ENCODE data around the gene MYOG.

MYOG gene

DNA sequence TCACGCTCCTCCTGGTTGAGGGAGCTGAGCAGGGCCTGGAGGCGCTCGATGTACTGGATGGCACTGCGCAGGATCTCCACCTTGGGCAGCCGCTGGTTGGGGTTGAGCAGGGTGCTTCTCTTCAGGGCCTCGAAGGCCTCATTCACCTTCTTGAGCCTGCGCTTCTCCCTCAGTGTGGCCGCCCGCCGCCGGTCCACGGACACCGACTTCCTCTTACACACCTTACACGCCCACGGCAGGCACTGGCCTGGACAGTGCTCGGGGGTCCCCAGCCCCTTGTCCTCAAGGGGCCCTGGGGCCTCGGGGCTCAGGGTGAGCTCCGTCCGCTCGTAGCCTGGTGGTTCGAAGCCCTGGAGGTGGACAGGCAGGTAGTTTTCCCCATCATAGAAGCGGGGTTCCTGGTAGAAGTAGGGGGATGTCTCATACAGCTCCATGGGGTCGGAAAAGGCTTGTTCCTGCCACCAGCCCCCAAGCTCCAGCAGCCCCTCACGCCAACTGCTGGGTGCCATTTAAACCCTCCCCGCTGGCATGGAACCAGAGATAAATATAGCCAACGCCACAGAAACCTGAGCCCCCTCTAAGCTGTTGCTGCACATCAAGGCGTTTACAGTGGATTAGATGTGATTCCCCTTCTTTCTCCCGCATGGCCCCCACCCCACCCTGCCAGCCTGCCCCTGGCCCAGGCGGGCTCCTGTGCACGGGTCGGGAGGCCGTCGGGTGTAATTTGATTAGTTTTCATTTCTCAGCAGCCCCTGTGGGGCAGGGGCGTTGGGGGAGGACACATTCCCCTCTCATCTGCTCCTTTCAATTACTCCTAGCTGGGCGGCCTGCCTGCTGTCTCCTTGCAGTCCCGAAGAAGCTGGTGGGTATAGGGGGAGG lies at the start of gene MYOG:
Gene MYOG (minus strand): TSS at position 485 of the 879 bp plus-strand sequence. CDS start 51 bp downstream, at position 434.
- H3K27ac ChIP-seq (ENCODE audit: low read length), result no peak within 1 kb of the TSS

DNA sequence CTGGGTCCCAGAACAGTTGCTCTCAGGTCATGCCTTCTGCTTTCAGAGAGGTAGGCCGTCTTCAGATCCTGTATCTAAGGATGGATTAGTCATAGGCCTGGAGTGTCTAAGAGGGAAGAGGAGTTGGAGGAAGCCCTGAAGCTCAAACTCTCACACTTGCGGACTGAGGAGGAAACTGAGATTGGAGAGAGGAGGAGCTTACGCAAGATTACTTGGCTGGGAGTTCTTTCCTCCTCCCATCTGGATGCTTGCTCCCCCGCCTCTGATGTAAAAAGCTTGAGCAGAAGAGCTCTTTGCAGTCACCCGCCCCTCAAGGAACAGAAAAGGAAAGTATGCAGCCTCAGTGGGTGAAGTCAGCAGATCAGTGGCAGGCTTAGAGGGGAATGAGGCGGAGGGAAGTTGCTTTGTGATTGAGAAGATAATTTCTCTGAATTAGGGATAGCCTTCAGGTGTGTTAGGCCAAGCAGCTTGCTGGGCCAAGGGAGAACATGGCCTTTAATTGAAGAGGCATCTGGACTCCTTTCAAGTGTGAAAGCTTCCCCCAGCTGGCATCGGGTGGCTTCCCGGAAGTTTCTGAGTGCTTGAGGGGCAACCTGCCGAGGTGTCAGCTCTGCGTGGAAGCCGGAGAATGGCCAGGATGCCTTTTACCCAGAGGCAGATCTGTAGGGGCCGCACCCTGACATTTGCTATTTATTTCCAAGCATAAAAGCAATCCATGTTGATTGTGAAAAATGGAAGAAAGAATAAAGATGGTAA lies 48.3 kb upstream of the MYOG start:
- Histone ChIP-seq H3K9me3 (ENCODE audit: control insufficient read depth in 1 of 2, low read length in 2 of 2) (no peaks in the 10 kb centered on the region), H3K27ac (ENCODE audit: low read length) (no peak overlapping the region), H3K4me1 (ENCODE audit: control insufficient read depth in 1 of 2, insufficient read depth in 2 of 2, low read length in 2 of 2) (peaks cover 0 to 9% of the 10 kb centered on the region in 2 donors), H3K4me3 (ENCODE audit: low read depth in 1 of 2, low read length in 2 of 2) (no peak overlapping the region), H3K36me3 (ENCODE audit: control insufficient read depth in 1 of 2, insufficient read depth in 2 of 2, low read length in 2 of 2) (no peaks in the 10 kb centered on the region), H3K27me3 (ENCODE audit: low read depth, low read length) (no peaks in the 10 kb centered on the region)

More for the DNA sequence above, at the start of gene MYOG:
- no peaks in the 10 kb centered on the region for H3K9me3 ChIP-seq (ENCODE audit: control insufficient read depth in 1 of 2, low read length in 2 of 2)
- no peaks in the 10 kb centered on the region for H3K27me3 ChIP-seq (ENCODE audit: low read depth, low read length)
- no peaks in the 10 kb centered on the region for H3K4me1 ChIP-seq (ENCODE audit: control insufficient read depth in 1 of 2, insufficient read depth in 2 of 2, low read length in 2 of 2)
- H3K4me3 ChIP-seq (ENCODE audit: low read depth in 1 of 2, low read length in 2 of 2), result no peak within 1 kb of the TSS
- H3K36me3 ChIP-seq (ENCODE audit: control insufficient read depth in 1 of 2, insufficient read depth in 2 of 2, low read length in 2 of 2), result no peaks in the 10 kb centered on the region

DNA sequence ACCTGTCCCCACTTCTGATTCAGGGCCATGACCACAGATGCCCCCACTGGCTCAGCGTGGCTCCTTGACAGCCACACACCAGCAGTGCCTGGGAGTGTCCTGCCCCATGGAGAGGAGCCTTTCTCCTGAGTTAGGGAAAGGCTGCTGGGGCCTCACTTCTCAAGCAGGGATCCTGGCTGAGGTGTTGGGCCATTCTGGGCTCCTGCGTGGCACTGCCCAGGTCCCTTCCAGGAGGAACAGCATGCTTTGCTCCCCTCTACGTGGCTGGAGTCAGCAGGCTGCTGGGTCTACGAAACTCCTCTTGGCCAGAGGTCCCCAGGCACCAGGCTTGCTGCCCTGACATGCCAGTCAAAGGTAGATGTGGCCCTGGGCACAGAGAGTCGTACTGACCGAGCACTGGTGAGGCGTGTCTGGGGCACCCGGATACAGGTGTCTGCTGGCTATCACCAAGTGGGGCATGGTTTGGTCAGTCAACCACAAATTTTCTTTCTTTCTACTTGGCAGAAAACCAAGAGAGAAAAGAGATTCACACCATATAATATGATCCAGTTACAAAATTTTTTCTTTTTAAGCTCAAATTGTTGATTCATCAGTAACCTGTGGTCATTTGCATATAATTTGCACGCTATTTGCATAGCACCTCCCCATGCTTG lies 45.9 kb upstream of the MYOG start:
- no peaks in the 10 kb centered on the region for H3K9me3 ChIP-seq (ENCODE audit: control insufficient read depth in 1 of 2, low read length in 2 of 2)
- no peaks in the 10 kb centered on the region for H3K36me3 ChIP-seq (ENCODE audit: control insufficient read depth in 1 of 2, insufficient read depth in 2 of 2, low read length in 2 of 2)
- no peak overlapping the region for H3K27ac ChIP-seq (ENCODE audit: low read length)
- no peak overlapping the region for H3K4me3 ChIP-seq (ENCODE audit: low read depth in 1 of 2, low read length in 2 of 2)
- peaks cover 4 to 28% of the 10 kb centered on the region in 2 donors for H3K4me1 ChIP-seq (ENCODE audit: control insufficient read depth in 1 of 2, insufficient read depth in 2 of 2, low read length in 2 of 2)
- no peaks in the 10 kb centered on the region for H3K27me3 ChIP-seq (ENCODE audit: low read depth, low read length)

DNA sequence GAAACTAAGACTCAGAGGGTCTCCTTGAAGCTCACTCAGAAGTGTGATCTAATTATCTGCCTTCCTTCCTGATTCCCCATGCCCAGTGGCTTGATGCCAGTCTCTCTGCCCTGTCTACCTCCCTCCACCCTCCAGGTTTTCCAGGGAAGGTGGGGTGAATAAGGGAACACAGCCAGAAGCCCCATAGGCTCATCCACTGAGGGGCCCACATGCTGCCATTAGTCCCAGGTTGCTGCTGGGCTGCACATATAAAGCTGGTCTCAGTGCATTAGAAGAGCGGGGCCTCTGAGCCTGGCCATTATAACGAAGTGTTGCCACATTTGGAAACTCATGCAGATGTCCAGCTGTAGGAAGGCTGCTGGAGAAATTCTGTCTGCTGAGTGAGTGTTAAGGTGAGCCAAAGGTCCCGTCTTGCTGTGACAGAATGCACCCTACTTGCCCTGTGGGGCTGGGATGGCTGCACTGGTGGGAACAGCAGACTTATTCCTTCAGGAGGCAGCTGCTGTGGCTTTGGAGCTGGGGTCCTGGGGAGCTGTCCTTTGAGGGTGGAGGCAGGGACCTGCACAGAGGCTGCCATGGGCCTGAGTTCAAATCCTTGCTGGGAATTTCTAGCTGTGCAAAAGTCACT lies 44.7 kb upstream of the MYOG start:
- Histone ChIP-seq H3K27ac (ENCODE audit: low read length) (no peak overlapping the region), H3K36me3 (ENCODE audit: control insufficient read depth in 1 of 2, insufficient read depth in 2 of 2, low read length in 2 of 2) (no peaks in the 10 kb centered on the region), H3K4me1 (ENCODE audit: control insufficient read depth in 1 of 2, insufficient read depth in 2 of 2, low read length in 2 of 2) (peaks cover 4 to 39% of the 10 kb centered on the region in 2 donors), H3K4me3 (ENCODE audit: low read depth in 1 of 2, low read length in 2 of 2) (no peak overlapping the region), H3K27me3 (ENCODE audit: low read depth, low read length) (no peaks in the 10 kb centered on the region), H3K9me3 (ENCODE audit: control insufficient read depth in 1 of 2, low read length in 2 of 2) (no peaks in the 10 kb centered on the region)

DNA sequence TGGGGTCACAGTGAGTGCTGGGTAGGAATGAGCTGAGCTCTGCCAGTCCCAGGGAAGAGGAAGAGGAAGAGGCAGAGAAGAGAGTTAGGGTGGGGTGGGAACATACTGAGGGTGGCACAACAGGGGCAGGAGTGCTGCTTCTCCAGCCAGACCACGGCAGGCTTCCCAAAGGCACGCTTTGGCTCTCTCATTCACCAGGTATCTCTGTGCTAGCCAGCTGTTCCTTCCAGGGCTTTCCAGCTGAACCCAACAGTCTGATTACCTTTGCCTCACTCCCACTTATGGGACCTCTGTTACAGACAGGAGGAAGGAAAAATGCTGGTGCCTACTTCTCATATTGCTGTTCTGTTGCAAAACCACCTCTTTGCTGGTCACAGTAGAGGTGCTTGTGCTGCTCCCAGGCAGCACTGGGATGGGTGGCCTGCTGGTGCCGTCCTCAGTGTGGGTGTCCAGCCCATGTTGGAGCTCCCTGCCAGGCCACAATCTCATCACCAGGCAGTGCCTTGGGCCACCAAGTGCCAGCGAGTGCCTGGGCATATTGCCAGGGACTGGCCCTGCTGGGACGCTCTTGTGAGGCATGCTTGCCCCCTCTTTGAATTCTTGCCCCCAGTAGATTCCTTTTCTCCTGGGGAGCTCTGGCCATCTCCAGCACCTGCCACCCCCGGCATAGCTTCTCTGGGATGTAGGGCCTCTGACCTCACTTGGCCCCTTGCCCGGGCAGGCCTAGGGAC lies 43.9 kb upstream of the MYOG start:
- peaks cover 4 to 39% of the 10 kb centered on the region in 2 donors for H3K4me1 ChIP-seq (ENCODE audit: control insufficient read depth in 1 of 2, insufficient read depth in 2 of 2, low read length in 2 of 2)
- no peaks in the 10 kb centered on the region for H3K36me3 ChIP-seq (ENCODE audit: control insufficient read depth in 1 of 2, insufficient read depth in 2 of 2, low read length in 2 of 2)
- H3K4me3 ChIP-seq (ENCODE audit: low read depth in 1 of 2, low read length in 2 of 2), result no peak overlapping the region
- H3K9me3 ChIP-seq (ENCODE audit: control insufficient read depth in 1 of 2, low read length in 2 of 2), result no peaks in the 10 kb centered on the region
- H3K27me3 ChIP-seq (ENCODE audit: low read depth, low read length), result no peaks in the 10 kb centered on the region
- H3K27ac ChIP-seq (ENCODE audit: low read length), result no peak overlapping the region

DNA sequence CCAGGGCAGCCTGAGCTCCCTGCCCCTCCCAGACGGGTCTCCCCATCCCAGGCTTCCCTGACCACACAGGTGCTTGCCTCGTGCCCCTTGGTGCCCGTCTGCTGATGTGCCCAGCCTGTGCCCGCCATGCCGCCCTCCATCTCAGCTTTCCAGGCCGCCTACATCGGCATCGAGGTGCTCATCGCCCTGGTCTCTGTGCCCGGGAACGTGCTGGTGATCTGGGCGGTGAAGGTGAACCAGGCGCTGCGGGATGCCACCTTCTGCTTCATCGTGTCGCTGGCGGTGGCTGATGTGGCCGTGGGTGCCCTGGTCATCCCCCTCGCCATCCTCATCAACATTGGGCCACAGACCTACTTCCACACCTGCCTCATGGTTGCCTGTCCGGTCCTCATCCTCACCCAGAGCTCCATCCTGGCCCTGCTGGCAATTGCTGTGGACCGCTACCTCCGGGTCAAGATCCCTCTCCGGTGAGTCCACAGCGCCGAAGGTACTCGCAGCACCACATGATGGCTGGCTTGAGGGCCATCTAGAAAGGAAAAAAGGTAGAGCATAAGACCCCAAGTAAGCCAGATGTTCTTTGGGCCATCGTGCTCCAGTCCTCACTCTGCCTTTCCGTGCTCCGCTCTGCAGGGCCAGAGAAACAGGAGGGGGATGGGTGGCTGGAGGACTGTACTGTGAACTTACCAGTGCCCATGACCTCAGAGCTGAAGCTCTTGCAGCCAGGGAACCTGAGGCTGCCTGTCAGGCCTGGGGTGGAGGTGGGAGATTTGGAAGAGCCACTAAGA lies 43.1 kb upstream of the MYOG start:
- H3K4me1 ChIP-seq (ENCODE audit: control insufficient read depth in 1 of 2, insufficient read depth in 2 of 2, low read length in 2 of 2), result peaks cover 4 to 39% of the 10 kb centered on the region in 2 donors
- peak overlapping the region; percentile 16 to 59 for H3K4me3 ChIP-seq (ENCODE audit: low read depth in 1 of 2, low read length in 2 of 2)
- no peaks in the 10 kb centered on the region for H3K36me3 ChIP-seq (ENCODE audit: control insufficient read depth in 1 of 2, insufficient read depth in 2 of 2, low read length in 2 of 2)
- H3K9me3 ChIP-seq (ENCODE audit: control insufficient read depth in 1 of 2, low read length in 2 of 2), result no peaks in the 10 kb centered on the region
- H3K27me3 ChIP-seq (ENCODE audit: low read depth, low read length), result no peaks in the 10 kb centered on the region
- H3K27ac ChIP-seq (ENCODE audit: low read length), result no peak overlapping the region

DNA sequence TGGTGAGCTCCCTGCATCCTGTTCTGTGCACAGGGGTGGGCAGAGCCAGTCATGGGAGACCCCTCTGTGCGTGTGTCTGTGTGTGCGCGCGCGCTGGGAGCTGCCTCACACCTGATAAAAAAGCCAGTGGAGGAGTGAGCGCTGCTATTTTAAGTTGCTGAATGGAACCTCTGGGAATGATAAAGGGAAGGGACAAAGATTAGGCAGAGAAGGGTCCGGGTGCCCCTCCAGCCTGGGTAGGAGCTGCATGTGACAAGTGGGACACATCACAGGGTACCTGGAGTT lies 42.6 kb upstream of the MYOG start:
- peaks cover 4 to 39% of the 10 kb centered on the region in 2 donors for H3K4me1 ChIP-seq (ENCODE audit: control insufficient read depth in 1 of 2, insufficient read depth in 2 of 2, low read length in 2 of 2)
- no peak overlapping the region for H3K27ac ChIP-seq (ENCODE audit: low read length)
- no peaks in the 10 kb centered on the region for H3K9me3 ChIP-seq (ENCODE audit: control insufficient read depth in 1 of 2, low read length in 2 of 2)

DNA sequence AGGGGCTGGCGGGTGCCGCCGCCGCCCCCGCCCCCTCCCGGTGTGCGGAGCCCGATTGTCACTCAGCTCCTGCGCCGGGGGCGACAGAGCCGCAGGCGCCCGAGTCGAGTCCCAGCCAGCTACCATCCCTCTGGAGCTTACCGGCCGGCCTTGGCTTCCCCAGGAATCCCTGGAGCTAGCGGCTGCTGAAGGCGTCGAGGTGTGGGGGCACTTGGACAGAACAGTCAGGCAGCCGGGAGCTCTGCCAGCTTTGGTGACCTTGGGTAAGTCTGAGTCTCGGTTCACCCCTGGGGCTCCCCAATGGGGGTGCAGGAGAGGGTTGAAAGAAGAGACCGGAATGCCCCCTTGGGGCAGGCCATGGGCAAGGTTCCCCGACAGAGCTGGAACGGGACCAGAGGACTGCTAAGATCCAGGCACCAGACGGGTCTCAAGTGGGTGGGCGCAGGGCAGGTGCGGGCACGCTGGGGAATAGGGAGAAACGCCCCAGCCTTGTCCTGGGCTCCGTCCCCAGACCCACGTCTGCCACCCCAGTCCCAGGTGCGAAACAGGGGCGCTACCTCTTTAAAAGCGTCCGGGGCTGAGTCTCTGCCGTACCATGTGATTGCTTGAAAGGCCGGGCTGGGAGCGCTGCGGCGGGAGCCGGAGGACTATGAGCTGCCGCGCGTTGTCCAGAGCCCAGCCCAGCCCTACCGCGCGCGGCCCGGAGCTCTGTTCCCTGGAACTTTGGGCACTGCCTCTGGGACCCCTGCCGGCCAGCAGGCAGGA lies 42.0 kb upstream of the MYOG start, which contains the start of gene ADORA1:
Gene ADORA1 (plus strand): TSS at position 61 of the 765 bp plus-strand sequence. CDS start 1,116 bp downstream, outside the sequence.
- H3K27ac ChIP-seq (ENCODE audit: low read length), result no peak within 1 kb of the TSS
- no peaks in the 10 kb centered on the region for H3K27me3 ChIP-seq (ENCODE audit: low read depth, low read length)
- H3K36me3 ChIP-seq (ENCODE audit: control insufficient read depth in 1 of 2, insufficient read depth in 2 of 2, low read length in 2 of 2), result no peaks in the 10 kb centered on the region
- peak within 1 kb of the TSS; percentile 59 to 62 for H3K4me3 ChIP-seq (ENCODE audit: low read depth in 1 of 2, low read length in 2 of 2)
- no peaks in the 10 kb centered on the region for H3K9me3 ChIP-seq (ENCODE audit: control insufficient read depth in 1 of 2, low read length in 2 of 2)
- H3K4me1 ChIP-seq (ENCODE audit: control insufficient read depth in 1 of 2, insufficient read depth in 2 of 2, low read length in 2 of 2), result peaks cover 4 to 39% of the 10 kb centered on the region in 2 donors

More for the DNA sequence above, 42.6 kb upstream of the MYOG start:
- Histone ChIP-seq H3K36me3 (ENCODE audit: control insufficient read depth in 1 of 2, insufficient read depth in 2 of 2, low read length in 2 of 2) (no peaks in the 10 kb centered on the region), H3K4me3 (ENCODE audit: low read depth in 1 of 2, low read length in 2 of 2) (peak overlapping the region; percentile 16 to 59), H3K27me3 (ENCODE audit: low read depth, low read length) (no peaks in the 10 kb centered on the region)

DNA sequence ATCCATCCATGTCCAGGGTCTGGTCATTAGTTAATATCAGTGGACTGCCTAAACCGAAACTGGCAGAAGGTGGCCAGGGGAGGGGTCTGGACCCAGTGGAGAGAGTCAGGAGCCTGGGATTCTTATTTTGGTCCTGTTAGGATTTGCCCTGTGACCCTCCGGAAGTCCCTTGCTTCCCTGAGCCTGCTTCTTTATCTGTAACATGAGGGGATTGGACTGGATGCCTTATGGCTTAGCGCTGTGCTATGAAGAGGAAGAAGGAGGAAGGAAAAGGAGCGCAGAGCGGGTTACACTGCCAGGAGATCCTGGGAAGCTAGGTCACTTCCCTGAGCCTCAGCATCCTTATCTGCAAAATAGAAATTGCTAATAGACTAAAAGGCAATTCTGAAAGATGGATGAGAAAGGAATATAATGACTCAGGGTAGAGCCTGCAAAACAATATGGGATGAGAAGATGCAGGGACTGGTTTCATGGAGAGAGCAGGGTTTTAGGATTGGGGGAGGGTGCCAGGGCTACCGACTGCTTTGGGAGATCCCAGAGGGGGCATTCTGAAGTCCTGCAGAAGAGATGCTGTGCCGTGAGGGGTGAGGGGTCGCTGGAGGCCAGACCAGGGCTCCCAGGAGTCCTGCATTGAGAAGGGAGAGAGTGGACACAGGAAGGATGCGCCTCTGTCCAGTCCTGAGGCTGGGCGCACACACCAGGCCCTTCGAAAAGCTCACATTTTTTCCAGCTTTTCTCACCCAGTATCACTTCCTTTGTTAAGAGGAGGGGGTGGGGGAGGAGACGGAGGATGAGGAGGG lies 41.3 kb upstream of the MYOG start:
- no peak overlapping the region for H3K27ac ChIP-seq (ENCODE audit: low read length)
- peaks cover 4 to 39% of the 10 kb centered on the region in 2 donors for H3K4me1 ChIP-seq (ENCODE audit: control insufficient read depth in 1 of 2, insufficient read depth in 2 of 2, low read length in 2 of 2)
- H3K9me3 ChIP-seq (ENCODE audit: control insufficient read depth in 1 of 2, low read length in 2 of 2), result no peaks in the 10 kb centered on the region
- H3K36me3 ChIP-seq (ENCODE audit: control insufficient read depth in 1 of 2, insufficient read depth in 2 of 2, low read length in 2 of 2), result no peaks in the 10 kb centered on the region
- H3K4me3 ChIP-seq (ENCODE audit: low read depth in 1 of 2, low read length in 2 of 2), result peak overlapping the region; percentile 59 to 62
- H3K27me3 ChIP-seq (ENCODE audit: low read depth, low read length), result peaks cover 2% of the 10 kb centered on the region

Measured in muscle layer of duodenum (tissue), 2 donors.